Ovary (tissue), 9 donors: ENCODE data around the gene ADGRA3. TPM values are rescaled to one million over a fixed set of nuclear protein-coding genes. Genes with fewer than 3 reads are reported as not detected.

Source experiments
- DNase-seq, 5 donors: peaks; one replicate each; pipeline ENCODE4 v3.0.0-alpha.2; 2019 to 2020
- H3K27ac ChIP-seq, 2 donors: fragments of 200-600 bp; one replicate each; pipeline versions ENCODE4 v1.5.1 to v1.8.0; 2019 to 2022
- H3K27me3 ChIP-seq: fragments of 200-600 bp; one replicate; pipeline ENCODE4 v1.8.0; 2022
- H3K36me3 ChIP-seq: fragments of 200-600 bp; sonication (generic); one replicate; pipeline ENCODE4 v1.5.1; 2019
- H3K4me1 ChIP-seq: one replicate; pipeline ENCODE4 v1.8.1; 2013; ENCODE audit warnings: mild to moderate bottlenecking, moderate library complexity; ENCODE audit not compliant: insufficient read depth
- H3K4me3 ChIP-seq: fragments of 200-600 bp; sonication (generic); one replicate; pipeline ENCODE4 v1.5.1; 2017
- H3K9me3 ChIP-seq, 2 donors: fragments of 200-600 bp in 1 of 2; sonication (generic) in 1 of 2; one replicate each; pipeline versions ENCODE4 v1.5.1 to v1.8.1; 2013 to 2019; ENCODE audit warnings: mild to moderate bottlenecking in 1 of 2, moderate library complexity in 1 of 2
- EP300 ChIP-seq: sonication (generic); formaldehyde crosslinking; IDR thresholded peaks from one replicate; pipeline ENCODE4 v1.6.1; 2017; ENCODE audit warnings: antibody characterized with exemption
- POLR2A ChIP-seq: fragments of 450-650 bp; IDR thresholded peaks from one replicate; pipeline ENCODE4 v1.6.1; 2017; ENCODE audit warnings: antibody characterized with exemption, mild to moderate bottlenecking, moderate library complexity
- WGBS, 3 donors: extraction: QIAGEN DNeasy Blood & Tissue Kit in 1 of 3; methylation state at CpG; one replicate each; pipeline versions ENCODE4 v1.1.5 to v1.1.7; 2013 to 2017; 5-methylcytosine and 5-hydroxymethylcytosine counted together
- intact Hi-C, 4 donors: fragments of 100-400 bp; cut with DNase I; formaldehyde crosslinking; loops; one replicate each; pipeline versions ENCODE4 v1.11.0 to v1.15.1; 2022 to 2023
- polyA plus RNA-seq, 2 donors: library from polyadenylated mRNA; stranded (reverse); fragments of 200-250 nt in 1 of 2; fragments of 350-450 nt in 1 of 2; fragmentation: Illumina TruSeq in 1 of 2; extraction: RNeasy Lipid Tissue Mini Kit (QIAGEN cat#74804) in 1 of 2; gene quantifications; one replicate each; pipeline ENCODE4 v1.2.3, GENCODE V29; 2013 to 2014
- total RNA-seq, 7 donors: library from RNA; depleted of rRNA in 2 of 7; stranded (reverse); fragments of >200 nt in 2 of 7; fragmentation: NEBNext Ultra II Directional in 3 of 7; extraction: Animal tissue kit (Norgen Biotek cat#: 25700) in 3 of 7; gene quantifications; one replicate each; pipeline versions ENCODE4 v1.1.0 to v1.2.4, GENCODE V29; 2016 to 2023
- TF ChIP-seq, protein P1 (sequence below), 3 donors: fragments of 450-650 bp in 2 of 3; fragments of 200-600 bp in 1 of 3; IDR thresholded peaks; one replicate each; pipeline versions ENCODE4 v1.5.1 to v1.8.0; 2016 to 2022; ENCODE audit warnings: antibody characterized with exemption in 3 of 3, mild to moderate bottlenecking in 1 of 3
- donor health status: DM: no; HTN: no; CAD: no; lungs with moderate emphysema.
- donor health status: DM: no; HTN: no; CAD: no.
- donor health status: Bipolar disorder and iron deficiency.
- donor health status: DM: yes; HTN: yes; CAD: no.
- donor health status: DM: no; HTN: no; CAD: no.
- donor health status: DM: yes; HTN: yes; CAD: no.

The ADGRA3 gene
- total and polyA plus RNA-seq, 9 donors: 13.1 to 58.1 (median 24.3) TPM

DNA sequence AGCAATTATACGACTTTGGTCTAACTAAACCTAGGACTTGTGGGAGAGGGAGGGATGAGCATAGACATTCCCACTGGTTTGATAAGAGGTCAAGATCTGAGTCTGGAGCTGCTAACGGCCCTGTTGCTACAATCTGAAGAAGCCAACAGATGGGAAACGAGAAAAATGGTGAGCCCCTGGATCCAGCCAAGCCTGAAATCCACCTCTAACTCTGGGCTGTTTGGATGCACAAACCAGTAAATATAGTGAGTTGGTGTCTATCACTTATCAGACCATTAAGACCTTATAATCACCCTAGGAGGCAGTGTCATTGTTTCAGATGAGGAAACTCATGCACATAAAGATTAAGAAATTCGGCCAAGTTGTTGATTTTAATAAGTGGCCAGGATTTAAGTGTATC, 50.5 kb downstream of the ADGRA3 start:
- TF ChIP-seq, protein P1, sequence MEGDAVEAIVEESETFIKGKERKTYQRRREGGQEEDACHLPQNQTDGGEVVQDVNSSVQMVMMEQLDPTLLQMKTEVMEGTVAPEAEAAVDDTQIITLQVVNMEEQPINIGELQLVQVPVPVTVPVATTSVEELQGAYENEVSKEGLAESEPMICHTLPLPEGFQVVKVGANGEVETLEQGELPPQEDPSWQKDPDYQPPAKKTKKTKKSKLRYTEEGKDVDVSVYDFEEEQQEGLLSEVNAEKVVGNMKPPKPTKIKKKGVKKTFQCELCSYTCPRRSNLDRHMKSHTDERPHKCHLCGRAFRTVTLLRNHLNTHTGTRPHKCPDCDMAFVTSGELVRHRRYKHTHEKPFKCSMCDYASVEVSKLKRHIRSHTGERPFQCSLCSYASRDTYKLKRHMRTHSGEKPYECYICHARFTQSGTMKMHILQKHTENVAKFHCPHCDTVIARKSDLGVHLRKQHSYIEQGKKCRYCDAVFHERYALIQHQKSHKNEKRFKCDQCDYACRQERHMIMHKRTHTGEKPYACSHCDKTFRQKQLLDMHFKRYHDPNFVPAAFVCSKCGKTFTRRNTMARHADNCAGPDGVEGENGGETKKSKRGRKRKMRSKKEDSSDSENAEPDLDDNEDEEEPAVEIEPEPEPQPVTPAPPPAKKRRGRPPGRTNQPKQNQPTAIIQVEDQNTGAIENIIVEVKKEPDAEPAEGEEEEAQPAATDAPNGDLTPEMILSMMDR (IDR thresholded peaks at IDR 0.05): no peak
- TF ChIP-seq POLR2A (no peak), EP300 (no peak)
- intact Hi-C loops: loop anchor here in 1 of 4 donors (10.0 kb wide), 1 partner anchor 969 kb away; no protein-coding TSS in a partner anchor
- 89 to 95% (median 93%) methylated on average over 4 of the region's 4 CpGs for WGBS, 3 donors

DNA sequence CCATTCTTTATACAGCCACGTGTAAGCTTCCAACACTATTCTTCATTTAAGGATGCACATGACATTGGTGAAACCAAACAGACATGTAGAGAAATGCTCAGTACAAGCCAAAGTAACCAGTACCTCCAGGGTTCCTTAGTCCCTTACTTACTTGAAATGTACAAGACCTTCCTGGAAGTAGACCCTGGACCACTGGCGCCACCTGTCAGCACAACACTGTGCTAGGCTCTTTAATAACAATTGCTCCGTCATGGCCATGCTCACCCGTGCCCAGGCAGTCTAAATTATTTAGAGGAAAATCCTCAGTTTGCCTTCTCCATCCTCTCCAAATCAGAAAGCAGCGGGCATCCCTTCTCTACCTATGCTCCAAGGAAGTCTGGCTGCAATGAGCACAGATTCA, 52.7 kb downstream of the ADGRA3 start:
- Histone ChIP-seq H3K27ac (no peak overlapping the region), H3K4me3 (no peak overlapping the region), H3K36me3 (no peaks in the 10 kb centered on the region), H3K27me3 (no peaks in the 10 kb centered on the region), H3K9me3 (no peaks in the 10 kb centered on the region), H3K4me1 (no peaks in the 10 kb centered on the region)
- intact Hi-C loops: loop anchor here in 1 of 4 donors (10.0 kb wide), 1 partner anchor 972 kb away; no protein-coding TSS in a partner anchor
- no peak for DNase-seq
- 94 to 96% (median 95%) methylated on average over 5 of the region's 5 CpGs for WGBS, 3 donors
- no peak for TF ChIP-seq POLR2A
- no peak for TF ChIP-seq EP300
- TF ChIP-seq, protein P1 (IDR thresholded peaks at IDR 0.05): no peak

More for the DNA sequence above, 50.5 kb downstream of the ADGRA3 start:
- Histone ChIP-seq H3K4me3 (no peak overlapping the region), H3K27ac (no peak overlapping the region), H3K4me1 (no peaks in the 10 kb centered on the region), H3K27me3 (no peaks in the 10 kb centered on the region), H3K9me3 (no peaks in the 10 kb centered on the region), H3K36me3 (no peaks in the 10 kb centered on the region)
- no peak for DNase-seq

DNA sequence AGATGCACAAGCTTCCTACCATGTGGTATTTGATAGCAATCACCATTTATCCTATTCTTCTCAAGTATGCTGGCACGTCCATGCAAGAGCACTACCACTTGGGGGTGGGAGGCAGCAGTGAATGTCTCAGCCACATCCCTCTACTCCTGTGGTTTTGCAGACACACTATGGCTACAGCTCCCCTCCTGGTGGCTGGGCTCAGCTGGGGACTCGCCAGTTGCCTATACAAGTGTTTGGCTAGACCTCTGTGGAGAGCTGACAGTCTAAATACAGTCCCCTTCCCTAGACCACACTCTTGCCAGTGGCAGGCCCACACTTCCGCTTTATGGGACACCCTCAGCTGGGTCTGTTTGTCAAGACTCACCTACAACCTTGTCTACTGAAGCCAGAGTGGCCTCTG, 53.2 kb downstream of the ADGRA3 start:
- H3K27ac ChIP-seq: no peak overlapping the region

DNA sequence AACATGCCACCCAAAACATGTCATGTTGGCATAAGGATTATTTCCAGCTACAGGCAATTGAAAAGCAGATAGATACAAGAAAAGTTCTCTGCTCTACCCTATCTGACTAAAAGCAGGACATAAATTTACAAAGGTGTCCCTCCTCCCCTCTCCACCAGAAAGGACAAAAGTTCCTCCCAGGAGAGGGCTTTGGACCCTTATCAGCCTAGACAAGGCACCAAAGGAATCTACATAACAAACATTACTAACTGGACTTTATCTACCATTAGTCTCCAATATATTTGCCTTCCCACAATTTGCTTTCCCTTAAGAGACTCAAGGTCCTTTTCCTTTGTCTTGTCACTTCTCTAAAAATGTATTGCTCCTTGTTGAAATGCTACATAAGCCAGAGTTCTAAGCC, 55.6 kb downstream of the ADGRA3 start:
- intact Hi-C loops: loop anchor here in 1 of 4 donors (10.0 kb wide), 1 partner anchor 975 kb away; no protein-coding TSS in a partner anchor
- H3K9me3 ChIP-seq: no peaks in the 10 kb centered on the region
- H3K36me3 ChIP-seq: no peaks in the 10 kb centered on the region
- TF ChIP-seq POLR2A (no peak), EP300 (no peak)
- TF ChIP-seq, protein P1 (IDR thresholded peaks at IDR 0.05): no peak
- H3K27ac ChIP-seq: no peak overlapping the region
- H3K4me1 ChIP-seq: no peaks in the 10 kb centered on the region
- H3K27me3 ChIP-seq: no peaks in the 10 kb centered on the region
- H3K4me3 ChIP-seq: no peak overlapping the region
- DNase-seq: no peak

More for the DNA sequence above, 53.2 kb downstream of the ADGRA3 start:
- TF ChIP-seq POLR2A (no peak), EP300 (no peak)
- TF ChIP-seq, protein P1 (IDR thresholded peaks at IDR 0.05): no peak
- Histone ChIP-seq H3K27me3 (no peaks in the 10 kb centered on the region), H3K36me3 (no peaks in the 10 kb centered on the region), H3K9me3 (no peaks in the 10 kb centered on the region), H3K4me3 (no peak overlapping the region), H3K4me1 (no peaks in the 10 kb centered on the region)
- intact Hi-C loops: loop anchor here in 1 of 4 donors (10.0 kb wide), 1 partner anchor 972 kb away; no protein-coding TSS in a partner anchor
- 92 to 94% (median 93%) methylated on average over 3 of the region's 3 CpGs for WGBS, 3 donors
- no peak for DNase-seq
